ENCODE results near the gene GTF3C5. TPM values are rescaled to one million over a fixed set of nuclear protein-coding genes. Genes with fewer than 3 reads are reported as not detected.

The GTF3C5 gene
- total RNA-seq, 6 experiments from 2014 or later = 18.4 to 30.5 (median 19.8) TPM

DNA sequence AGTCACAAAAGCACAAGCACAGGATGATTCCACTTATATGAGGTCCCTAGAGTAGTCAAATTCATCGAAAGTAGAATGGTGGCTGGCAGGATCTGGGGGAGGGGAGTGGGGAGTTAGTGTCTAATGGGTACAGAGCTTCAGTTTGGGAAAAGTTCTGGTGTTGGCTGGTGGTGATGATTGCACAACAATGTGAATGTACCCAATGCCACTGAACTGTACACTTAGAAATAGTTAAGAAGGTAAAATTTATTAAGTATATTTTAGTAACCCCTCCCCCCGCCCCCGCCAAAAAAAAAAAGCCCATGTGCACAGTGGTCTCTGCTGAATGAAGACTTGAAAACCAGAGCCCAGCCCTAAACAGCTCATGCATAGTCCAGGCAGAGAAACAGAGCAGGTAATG lies 24.8 kb upstream of the GTF3C5 start:
- H3K36me3 ChIP-seq = no peaks in the 10 kb centered on the region
- 30% methylated on average over 3 of the region's 3 CpGs for WGBS (ENCODE audit: insufficient coverage, low coverage, low lambda C conversion rate, missing lambda C conversion rate)
- no peak for ATAC-seq
- DNase-seq = no peak
- H3K27me3 ChIP-seq = no peaks in the 10 kb centered on the region
- H3K27ac ChIP-seq = no peak overlapping the region
- no peak overlapping the region for H3K4me3 ChIP-seq
- H3K4me1 ChIP-seq = no peaks in the 10 kb centered on the region
- intact Hi-C loops (cut with DNase I) = no loop called here
- H3K9me3 ChIP-seq = no peaks in the 10 kb centered on the region
- TF ChIP-seq, protein P1, sequence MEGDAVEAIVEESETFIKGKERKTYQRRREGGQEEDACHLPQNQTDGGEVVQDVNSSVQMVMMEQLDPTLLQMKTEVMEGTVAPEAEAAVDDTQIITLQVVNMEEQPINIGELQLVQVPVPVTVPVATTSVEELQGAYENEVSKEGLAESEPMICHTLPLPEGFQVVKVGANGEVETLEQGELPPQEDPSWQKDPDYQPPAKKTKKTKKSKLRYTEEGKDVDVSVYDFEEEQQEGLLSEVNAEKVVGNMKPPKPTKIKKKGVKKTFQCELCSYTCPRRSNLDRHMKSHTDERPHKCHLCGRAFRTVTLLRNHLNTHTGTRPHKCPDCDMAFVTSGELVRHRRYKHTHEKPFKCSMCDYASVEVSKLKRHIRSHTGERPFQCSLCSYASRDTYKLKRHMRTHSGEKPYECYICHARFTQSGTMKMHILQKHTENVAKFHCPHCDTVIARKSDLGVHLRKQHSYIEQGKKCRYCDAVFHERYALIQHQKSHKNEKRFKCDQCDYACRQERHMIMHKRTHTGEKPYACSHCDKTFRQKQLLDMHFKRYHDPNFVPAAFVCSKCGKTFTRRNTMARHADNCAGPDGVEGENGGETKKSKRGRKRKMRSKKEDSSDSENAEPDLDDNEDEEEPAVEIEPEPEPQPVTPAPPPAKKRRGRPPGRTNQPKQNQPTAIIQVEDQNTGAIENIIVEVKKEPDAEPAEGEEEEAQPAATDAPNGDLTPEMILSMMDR (IDR thresholded peaks at IDR 0.05) = no peak
- TF ChIP-seq POLR2A (IDR thresholded peaks at IDR 0.05) = no peak

- no peaks in the 10 kb centered on the region for H3K27me3 ChIP-seq
- H3K9me3 ChIP-seq = no peaks in the 10 kb centered on the region
- ATAC-seq = no peak
- no peaks in the 10 kb centered on the region for H3K4me1 ChIP-seq
- H3K4me3 ChIP-seq = no peak overlapping the region
- DNase-seq = peak in 1 of 3 donors; percentile 11
- no peak overlapping the region for H3K27ac ChIP-seq
- 68% methylated on average over 3 of the region's 5 CpGs for WGBS (ENCODE audit: insufficient coverage, low coverage, low lambda C conversion rate, missing lambda C conversion rate)
- intact Hi-C loops (cut with DNase I) = no loop called here
- no peaks in the 10 kb centered on the region for H3K36me3 ChIP-seq
- TF ChIP-seq POLR2A (IDR thresholded peaks at IDR 0.05) = no peak
- TF ChIP-seq, protein P1 (IDR thresholded peaks at IDR 0.05) = no peak
These were observed 24.0 kb upstream of the GTF3C5 start for GRCh38 chr9:133006731-133007352.

DNA sequence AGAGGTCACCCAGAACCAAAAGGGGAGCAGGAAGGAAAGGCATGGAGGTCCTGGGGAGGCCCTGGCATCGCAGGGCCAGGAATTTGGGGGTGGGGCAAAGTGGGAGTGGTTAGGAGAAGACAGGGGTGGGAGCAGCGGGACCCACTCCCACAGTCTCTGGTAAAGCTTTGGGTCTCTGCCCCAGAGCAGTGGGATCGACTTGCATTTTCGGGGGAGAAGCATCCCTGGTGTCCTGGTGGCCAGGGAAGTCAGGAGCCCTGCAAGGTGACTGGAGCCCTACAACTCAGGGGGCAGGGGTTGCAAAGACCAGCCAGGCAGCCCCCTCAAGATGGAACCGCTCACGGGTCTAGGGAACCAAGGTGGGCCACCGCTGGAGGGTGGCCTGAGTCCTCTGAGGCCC lies 22.4 kb upstream of the GTF3C5 start:
- H3K36me3 ChIP-seq = no peaks in the 10 kb centered on the region
- no peak overlapping the region for H3K27ac ChIP-seq
- H3K4me3 ChIP-seq = no peak overlapping the region
- no peaks in the 10 kb centered on the region for H3K9me3 ChIP-seq
- H3K4me1 ChIP-seq = no peaks in the 10 kb centered on the region
- TF ChIP-seq, protein P1 (IDR thresholded peaks at IDR 0.05) = no peak
- TF ChIP-seq POLR2A (IDR thresholded peaks at IDR 0.05) = no peak
- DNase-seq (peak in 1 of 3 donors; percentile 27), ATAC-seq (no peak)
- H3K27me3 ChIP-seq = no peaks in the 10 kb centered on the region
- 0% methylated on average over 1 of the region's 7 CpGs for WGBS (ENCODE audit: insufficient coverage, low coverage, low lambda C conversion rate, missing lambda C conversion rate)
- intact Hi-C loops (cut with DNase I) = no loop called here

DNA sequence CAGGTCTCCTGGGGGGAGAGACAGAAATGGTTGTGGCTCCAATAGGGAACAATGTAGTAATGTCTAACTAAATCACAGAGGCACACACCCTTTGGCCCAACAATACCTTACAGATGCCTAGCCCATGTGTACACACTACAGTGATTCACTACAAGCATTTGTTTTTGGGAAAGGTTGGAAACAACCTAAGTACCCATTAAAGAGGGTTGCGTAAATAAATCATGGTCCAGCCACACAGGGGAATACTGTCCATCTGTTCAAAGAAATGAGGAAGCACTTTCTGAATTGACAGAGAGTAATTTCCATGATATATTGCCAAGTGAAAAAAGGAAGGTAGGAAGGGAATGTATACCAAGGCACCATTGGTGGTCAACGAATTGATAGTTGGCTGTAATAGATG lies 22.0 kb upstream of the GTF3C5 start:
- Histone ChIP-seq H3K4me1 (no peaks in the 10 kb centered on the region), H3K9me3 (no peaks in the 10 kb centered on the region), H3K27ac (no peak overlapping the region), H3K36me3 (no peaks in the 10 kb centered on the region), H3K4me3 (no peak overlapping the region), H3K27me3 (no peaks in the 10 kb centered on the region)
- ATAC-seq (no peak), DNase-seq (no peak)
- WGBS (ENCODE audit: insufficient coverage, low coverage, low lambda C conversion rate, missing lambda C conversion rate) = 64% methylated on average over 2 of the region's 2 CpGs
- intact Hi-C loops (cut with DNase I) = no loop called here
- TF ChIP-seq, protein P1 (IDR thresholded peaks at IDR 0.05) = no peak
- no peak for TF ChIP-seq POLR2A (IDR thresholded peaks at IDR 0.05)

Data from right lobe of liver (tissue), 6 donors.